GM19099 (cell line): Measurements from ENCODE around the gene SFI1.

ENCODE experiments used
- POLR2A ChIP-seq: IDR thresholded peaks from 3 replicates; pipeline ENCODE4 v1.6.1; 2011; ENCODE audit warnings: low read depth; ENCODE audit not compliant: insufficient read length; ENCODE audit errors: extremely low read depth

Gene SFI1

GRCh38 chr22:31628969-31629708, 132.8 kb downstream of the SFI1 start:
- no peak for TF ChIP-seq POLR2A

- no peak for TF ChIP-seq POLR2A
Observed at GRCh38 chr22:31629741-31630184, 133.4 kb downstream of the SFI1 start.

- peak; percentile 26 for TF ChIP-seq POLR2A
Observed at GRCh38 chr22:31630331-31631329, 134.3 kb downstream of the SFI1 start.

- TF ChIP-seq POLR2A: no peak
Observed at GRCh38 chr22:31631436-31631835, 135.1 kb downstream of the SFI1 start.

GRCh38 chr22:31635638-31636306, 139.4 kb downstream of the SFI1 start:
- TF ChIP-seq POLR2A: no peak

- peak; percentile 77 for TF ChIP-seq POLR2A
Observed at GRCh38 chr22:31637447-31637890, 141.1 kb downstream of the SFI1 start.

GRCh38 chr22:31637891-31638618, 141.7 kb downstream of the SFI1 start:
- TF ChIP-seq POLR2A: peak; percentile 58

- no peak for TF ChIP-seq POLR2A
Observed at GRCh38 chr22:31639436-31640039, 143.2 kb downstream of the SFI1 start.

GRCh38 chr22:31646186-31647019, 150.1 kb downstream of the SFI1 start:
- TF ChIP-seq POLR2A: no peak

- TF ChIP-seq POLR2A: no peak
Observed at GRCh38 chr22:31647066-31647465, 150.7 kb downstream of the SFI1 start.

GRCh38 chr22:31647523-31648320, 151.4 kb downstream of the SFI1 start:
- TF ChIP-seq POLR2A: no peak

- no peak for TF ChIP-seq POLR2A
Observed at GRCh38 chr22:31650391-31650790, 154.1 kb downstream of the SFI1 start.
